Femur (tissue), 1 donor: ENCODE measurements around the gene IFNAR2.

ENCODE experiments used
- DNase-seq: peaks from one replicate; pipeline ENCODE4 v3.0.0-alpha.2; 2017

IFNAR2 gene

GRCh38 chr21:33270986-33271385, 41.2 kb downstream of the IFNAR2 start:
- DNase-seq, result no peak

GRCh38 chr21:33273044-33273443, 43.3 kb downstream of the IFNAR2 start:
- DNase-seq, result no peak

GRCh38 chr21:33278721-33279120, 49.0 kb downstream of the IFNAR2 start:
- DNase-seq, result no peak

GRCh38 chr21:33279330-33279820, 49.6 kb downstream of the IFNAR2 start:
- no peak for DNase-seq
